SU-DHL-6 (cell line): ENCODE measurements around the gene LRRC75B.

Source experiments
- H2AFZ ChIP-seq: fragments of 200-600 bp; sonication (generic); 2 replicates; pipeline ENCODE4 v1.6.1; 2014; ENCODE audit warnings: low read depth, mild to moderate bottlenecking, moderate library complexity, mixed read lengths, antibody characterized with exemption, low read length; ENCODE audit not compliant: severe bottlenecking
- H3F3A ChIP-seq: fragments of 200-600 bp; shearing (Covaris generic); 2 replicates; pipeline ENCODE4 v1.6.0; 2016; ENCODE audit warnings: antibody characterized with exemption, mild to moderate bottlenecking; ENCODE audit not compliant: insufficient read depth
- H3K27ac ChIP-seq: fragments of 200-600 bp; sonication (generic); 2 replicates; pipeline ENCODE4 v1.5.1; 2016; ENCODE audit warnings: low read depth, mild to moderate bottlenecking, low read length, moderate library complexity, mixed read lengths
- H3K27me3 ChIP-seq: fragments of 200-600 bp; sonication (generic), shearing (Covaris generic); 2 replicates; pipeline ENCODE4 v1.6.0; 2014; ENCODE audit warnings: mild to moderate bottlenecking, low read length
- H3K36me3 ChIP-seq: fragments of 200-600 bp; sonication (generic); 2 replicates; pipeline ENCODE4 v1.6.1; 2014; ENCODE audit warnings: mild to moderate bottlenecking, low read length, mixed read lengths
- H3K4me2 ChIP-seq: fragments of 300-600, 200-600 bp; shearing (Covaris generic), sonication (generic); 2 replicates; pipeline ENCODE4 v1.6.0; 2014; ENCODE audit warnings: low read length, low read depth, mild to moderate bottlenecking; ENCODE audit not compliant: poor library complexity, severe bottlenecking
- H3K4me3 ChIP-seq: fragments of 200-600 bp; sonication (generic); 2 replicates; pipeline ENCODE4 v1.5.1; 2014; ENCODE audit warnings: antibody characterized with exemption, low read length, mild to moderate bottlenecking, mixed read lengths; ENCODE audit not compliant: insufficient read depth, poor library complexity, severe bottlenecking
- H3K79me2 ChIP-seq: fragments of 200-600 bp; sonication (generic); 2 replicates; pipeline ENCODE4 v1.6.1; 2014; ENCODE audit warnings: mild to moderate bottlenecking, low read length, moderate library complexity; ENCODE audit not compliant: insufficient read depth
- H3K9ac ChIP-seq: fragments of 200-600 bp; sonication (generic); 2 replicates; pipeline ENCODE4 v1.7.0; 2014; ENCODE audit warnings: mild to moderate bottlenecking, low read length
- H3K9me2 ChIP-seq: fragments of 200-600 bp; sonication (generic); replicated peaks from 2 replicates; pipeline ENCODE4 v1.6.1; 2014; ENCODE audit warnings: low read length; ENCODE audit not compliant: insufficient read depth
- H3K9me3 ChIP-seq: fragments of 200-600 bp; sonication (generic); 2 replicates; pipeline ENCODE4 v1.6.1; 2014; ENCODE audit warnings: low read length, mixed read lengths; ENCODE audit not compliant: insufficient read depth
- H4K20me1 ChIP-seq: fragments of 200-600 bp; sonication (generic); 2 replicates; pipeline ENCODE4 v1.6.1; 2014; ENCODE audit warnings: low read depth, mild to moderate bottlenecking, antibody characterized with exemption, low read length, moderate library complexity, mixed read lengths
- CTCF ChIP-seq: fragments of 200-600 bp; sonication (generic); IDR thresholded peaks from one replicate; pipeline ENCODE4 v1.5.1; 2017; ENCODE audit warnings: antibody characterized with exemption, mild to moderate bottlenecking, low read length, moderate library complexity; ENCODE audit not compliant: insufficient read depth, poor library complexity, severe bottlenecking
- EZH2phosphoT487 ChIP-seq: fragments of 200-600 bp; sonication (generic), shearing (Covaris generic); conservative IDR thresholded peaks from 2 replicates; pipeline ENCODE4 v1.6.1; 2018; ENCODE audit warnings: mild to moderate bottlenecking, antibody characterized with exemption, low read length, moderate library complexity, mixed read lengths

LRRC75B gene

GRCh38 chr22:24550028-24550901 is 42.6 kb downstream of the LRRC75B start:
- Histone ChIP-seq H3K27me3 (no peaks in the 10 kb centered on the region), H3K9me3 (no peaks in the 10 kb centered on the region), H3K9me2 (no peaks in the 10 kb centered on the region), H3K79me2 (peaks cover 55% of the 10 kb centered on the region), H2AFZ (no peak overlapping the region), H4K20me1 (no peaks in the 10 kb centered on the region), H3K27ac (no peak overlapping the region), H3F3A (no peaks in the 10 kb centered on the region), H3K4me2 (no peak overlapping the region), H3K9ac (no peak overlapping the region), H3K36me3 (no peaks in the 10 kb centered on the region), H3K4me3 (no peak overlapping the region)
- TF ChIP-seq EZH2phosphoT487 = no peak
- TF ChIP-seq CTCF = no peak

DNA sequence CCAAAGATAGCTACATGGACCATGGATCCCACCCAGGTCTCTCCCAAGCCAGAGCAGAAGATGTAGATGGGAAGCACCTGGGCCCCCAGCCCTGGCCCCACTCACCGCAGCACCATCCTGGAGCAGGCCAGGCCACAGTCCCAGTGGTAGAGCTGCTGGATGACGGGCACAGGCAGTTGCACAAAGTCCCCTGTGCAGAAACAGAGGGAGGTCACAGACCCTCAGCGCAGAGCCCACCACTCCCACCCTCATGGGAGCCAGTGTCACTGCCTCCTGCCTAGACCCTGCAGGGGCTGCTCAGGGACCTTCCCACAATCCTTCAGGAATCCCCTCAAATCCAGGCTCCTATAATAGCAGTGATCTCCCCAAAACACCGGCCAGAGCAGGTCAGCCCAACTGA is 44.1 kb downstream of the LRRC75B start:
- Histone ChIP-seq H3K9me3 (no peaks in the 10 kb centered on the region), H4K20me1 (no peaks in the 10 kb centered on the region), H3K9ac (no peak overlapping the region), H2AFZ (no peak overlapping the region), H3K9me2 (no peaks in the 10 kb centered on the region), H3F3A (no peaks in the 10 kb centered on the region), H3K4me2 (no peak overlapping the region), H3K27me3 (no peaks in the 10 kb centered on the region), H3K4me3 (no peak overlapping the region), H3K36me3 (no peaks in the 10 kb centered on the region), H3K79me2 (peaks cover 46% of the 10 kb centered on the region), H3K27ac (no peak overlapping the region)
- TF ChIP-seq CTCF = no peak
- TF ChIP-seq EZH2phosphoT487 = no peak

GRCh38 chr22:24543679-24544243 is 49.1 kb downstream of the LRRC75B start:
- Histone ChIP-seq H3K27ac (no peak overlapping the region), H3K27me3 (no peaks in the 10 kb centered on the region), H3K36me3 (no peaks in the 10 kb centered on the region), H4K20me1 (no peaks in the 10 kb centered on the region), H3K9me3 (no peaks in the 10 kb centered on the region), H3F3A (no peaks in the 10 kb centered on the region), H3K9ac (no peak overlapping the region), H3K4me2 (no peak overlapping the region), H3K4me3 (no peak overlapping the region), H2AFZ (no peak overlapping the region), H3K9me2 (no peaks in the 10 kb centered on the region), H3K79me2 (no peaks in the 10 kb centered on the region)
- TF ChIP-seq EZH2phosphoT487 (no peak), CTCF (no peak)
